Right renal cortex interstitium (tissue), 3 donors: ENCODE results near the gene KCNB1. TPM values are rescaled to one million over a fixed set of nuclear protein-coding genes. Genes with fewer than 3 reads are reported as not detected.

Experiments used
- DNase-seq, 3 donors: peaks; one replicate each; pipeline ENCODE4 v3.0.0-alpha.2; 2013; ENCODE audit warnings: low read depth in 3 of 3, low spot score in 2 of 3
- polyA plus RNA-seq, 3 donors: library from polyadenylated mRNA; unstranded; fragments of 120-200 nt; gene quantifications; one replicate each; pipeline ENCODE4 v1.2.1, GENCODE V29; 2013; ENCODE audit not compliant: insufficient read length in 3 of 3

The KCNB1 gene
- under 1 TPM; 0.47 to 0.51 (median 0.47) TPM for polyA plus RNA-seq

GRCh38 chr20:49482621-49483017, at the start of gene KCNB1:
TSS of gene KCNB1 (minus strand) at chr20:49482668. CDS start at chr20:49482480, 188 bp downstream.
- DNase-seq, result peak; percentile 62 to 76 (median 68)

- no peak for DNase-seq
Measured at GRCh38 chr20:49529470-49529869, 47.0 kb upstream of the KCNB1 start.

- no peak for DNase-seq
Measured at GRCh38 chr20:49526568-49526967, 44.1 kb upstream of the KCNB1 start.

- no peak for DNase-seq
Measured at GRCh38 chr20:49526056-49526455, 43.6 kb upstream of the KCNB1 start.

GRCh38 chr20:49523767-49524360, 41.4 kb upstream of the KCNB1 start:
- DNase-seq, result no peak

GRCh38 chr20:49521356-49521755, 38.9 kb upstream of the KCNB1 start:
- DNase-seq, result no peak

- no peak for DNase-seq
Measured at GRCh38 chr20:49519777-49520359, 37.4 kb upstream of the KCNB1 start.

- no peak for DNase-seq
Measured at GRCh38 chr20:49519212-49519712, 36.8 kb upstream of the KCNB1 start.

GRCh38 chr20:49518576-49518975, 36.1 kb upstream of the KCNB1 start:
- no peak for DNase-seq

GRCh38 chr20:49517805-49518100, 35.3 kb upstream of the KCNB1 start:
- DNase-seq, result no peak

- no peak for DNase-seq
Measured at GRCh38 chr20:49516916-49517804, 34.7 kb upstream of the KCNB1 start.

- DNase-seq, result no peak
Measured at GRCh38 chr20:49515586-49515985, 33.1 kb upstream of the KCNB1 start.

GRCh38 chr20:49513517-49513916, 31.0 kb upstream of the KCNB1 start:
- no peak for DNase-seq

- no peak for DNase-seq
Measured at GRCh38 chr20:49513009-49513408, 30.5 kb upstream of the KCNB1 start.

- no peak for DNase-seq
Measured at GRCh38 chr20:49511788-49512525, 29.5 kb upstream of the KCNB1 start.

- no peak for DNase-seq
Measured at GRCh38 chr20:49510562-49511122, 28.2 kb upstream of the KCNB1 start.

- peak in 2 of 3 donors; percentile 26 to 36 for DNase-seq
Measured at GRCh38 chr20:49508435-49509199, 26.1 kb upstream of the KCNB1 start.

GRCh38 chr20:49507741-49508434, 25.4 kb upstream of the KCNB1 start:
- no peak for DNase-seq

GRCh38 chr20:49505518-49505917, 23.1 kb upstream of the KCNB1 start:
- DNase-seq, result peak; percentile 55 to 78 (median 58)
